HG03095 (cell line): Measurements from ENCODE around the gene TSTD1.
"Not testable (repeated sequence)": the region's sequence is repeated elsewhere in the genome, so short reads cannot be mapped to it uniquely, and the experiment has no call there.

Experiments
- ATAC-seq: cut with Tn5 transposase; IDR thresholded peaks from one replicate; pipeline ENCODE4 v1.9.1; 2021; ENCODE audit warnings: moderate library complexity; ENCODE audit not compliant: unreplicated experiment

Gene TSTD1

GRCh38 chr1:161069241-161069640 is 30.5 kb upstream of the TSTD1 start:
- ATAC-seq: no peak

- ATAC-seq: peak; percentile 59
Observed at GRCh38 chr1:161068306-161069234, 29.8 kb upstream of the TSTD1 start.

- no peak for ATAC-seq
Observed at GRCh38 chr1:161066694-161067093, 27.9 kb upstream of the TSTD1 start.

- ATAC-seq: not testable (repeated sequence)
Observed at GRCh38 chr1:161065681-161066080, 26.9 kb upstream of the TSTD1 start.

- ATAC-seq: not testable (repeated sequence)
Observed at GRCh38 chr1:161063936-161064335, 25.2 kb upstream of the TSTD1 start.

GRCh38 chr1:161061419-161061818 is 22.7 kb upstream of the TSTD1 start:
- no peak for ATAC-seq

GRCh38 chr1:161059293-161059692 is 20.5 kb upstream of the TSTD1 start:
- no peak for ATAC-seq

GRCh38 chr1:161054805-161055204 is 16.0 kb upstream of the TSTD1 start:
- no peak for ATAC-seq

- ATAC-seq: no peak
Observed at GRCh38 chr1:161054232-161054631, 15.5 kb upstream of the TSTD1 start.

- no peak for ATAC-seq
Observed at GRCh38 chr1:161052899-161053298, 14.1 kb upstream of the TSTD1 start.

GRCh38 chr1:161051219-161051618 is 12.5 kb upstream of the TSTD1 start:
- no peak for ATAC-seq

GRCh38 chr1:161048949-161049722 is 10.4 kb upstream of the TSTD1 start:
- no peak for ATAC-seq

- no peak for ATAC-seq
Observed at GRCh38 chr1:161047436-161048420, 9.0 kb upstream of the TSTD1 start.

GRCh38 chr1:161046605-161047228 is 8.0 kb upstream of the TSTD1 start:
- peak; percentile 34 for ATAC-seq

GRCh38 chr1:161045736-161046604 is 7.2 kb upstream of the TSTD1 start, which contains the start of gene USF1:
USF1 (minus strand) TSS chr1:161045977; CDS start chr1:161043275, 2,702 bp downstream.
- ATAC-seq: peak; percentile 45

GRCh38 chr1:161044908-161045735 is 6.4 kb upstream of the TSTD1 start:
- peak; percentile 48 for ATAC-seq

- ATAC-seq: no peak
Observed at GRCh38 chr1:161044535-161044907, 5.8 kb upstream of the TSTD1 start.

- ATAC-seq: no peak
Observed at GRCh38 chr1:161039546-161039945, 782 bp upstream of the TSTD1 start.
